Trophoblast cell (in vitro differentiated cells and primary cell): ENCODE results near the gene HSPBP1.
"Not testable (repeated sequence)": the region's sequence is repeated elsewhere in the genome, so short reads cannot be mapped to it uniquely, and the experiment has no call there.

ENCODE experiments used
- DNase-seq, 2 donors: peaks; one replicate each; pipeline ENCODE4 v3.0.0-alpha.2; 2016
- H2AFZ ChIP-seq: 2 replicates; pipeline ENCODE4 v1.6.1; 2013; ENCODE audit warnings: low read length, moderate library complexity, mild to moderate bottlenecking; ENCODE audit not compliant: insufficient read depth, poor library complexity
- H2AK5ac ChIP-seq: 2 replicates; pipeline ENCODE4 v1.6.1; 2013; ENCODE audit warnings: mild to moderate bottlenecking, low read length
- H2BK120ac ChIP-seq: 2 replicates; pipeline ENCODE4 v1.6.1; 2013; ENCODE audit warnings: low read length, mild to moderate bottlenecking, moderate library complexity; ENCODE audit not compliant: insufficient read depth, poor library complexity
- H2BK12ac ChIP-seq: 2 replicates; pipeline ENCODE4 v1.6.1; 2013; ENCODE audit warnings: mild to moderate bottlenecking, low read length, moderate library complexity
- H2BK5ac ChIP-seq: 2 replicates; pipeline ENCODE4 v1.6.1; 2013; ENCODE audit warnings: low read length, low read depth, moderate library complexity, mild to moderate bottlenecking; ENCODE audit not compliant: poor library complexity
- H3K14ac ChIP-seq: 2 replicates; pipeline ENCODE4 v1.6.1; 2013; ENCODE audit warnings: mild to moderate bottlenecking, low read length
- H3K18ac ChIP-seq: 2 replicates; pipeline ENCODE4 v1.6.1; 2013; ENCODE audit warnings: mild to moderate bottlenecking, low read length
- H3K23ac ChIP-seq: 2 replicates; pipeline ENCODE4 v1.6.1; 2013; ENCODE audit warnings: low read length
- H3K27ac ChIP-seq: 2 replicates; pipeline ENCODE4 v1.5.1; 2013; ENCODE audit warnings: low read depth, mild to moderate bottlenecking, inconsistent platforms, low read length, moderate library complexity
- H3K27me3 ChIP-seq: 2 replicates; pipeline ENCODE4 v1.6.1; 2013; ENCODE audit warnings: inconsistent platforms, mild to moderate bottlenecking, low read length, moderate library complexity; ENCODE audit not compliant: insufficient read depth
- H3K36me3 ChIP-seq, 2 experiments: 1 replicate in 1 of 2; 2 replicates in 1 of 2; pipeline ENCODE4 v1.6.1; 2013; ENCODE audit warnings: low read length in 2 of 2, mild to moderate bottlenecking in 2 of 2, moderate library complexity in 1 of 2; ENCODE audit not compliant: insufficient read depth in 2 of 2, control insufficient read depth in 1 of 2
- H3K4ac ChIP-seq: 2 replicates; pipeline ENCODE4 v1.6.1; 2013; ENCODE audit warnings: low read depth, mild to moderate bottlenecking, low read length, moderate library complexity
- H3K4me1 ChIP-seq, 2 experiments: 1 replicate in 1 of 2; 2 replicates in 1 of 2; pipeline ENCODE4 v1.6.1; 2013; ENCODE audit warnings: low read length in 2 of 2, mild to moderate bottlenecking in 2 of 2, moderate library complexity in 1 of 2; ENCODE audit not compliant: insufficient read depth in 2 of 2, control insufficient read depth in 1 of 2
- H3K4me2 ChIP-seq: 2 replicates; pipeline ENCODE4 v1.6.1; 2013; ENCODE audit warnings: inconsistent platforms, mild to moderate bottlenecking, low read length, moderate library complexity
- H3K4me3 ChIP-seq: 2 replicates; pipeline ENCODE4 v1.5.1; 2013; ENCODE audit warnings: mild to moderate bottlenecking, low read depth, low read length, inconsistent platforms
- H3K79me1 ChIP-seq: one replicate; pipeline ENCODE4 v1.6.1; 2013; ENCODE audit warnings: low read length
- H3K79me2 ChIP-seq: 2 replicates; pipeline ENCODE4 v1.6.1; 2013; ENCODE audit warnings: low read length, mild to moderate bottlenecking; ENCODE audit not compliant: control insufficient read depth, insufficient read depth, poor library complexity
- H3K9ac ChIP-seq: 2 replicates; pipeline ENCODE4 v1.6.1; 2013; ENCODE audit warnings: mild to moderate bottlenecking, low read length
- H3K9me3 ChIP-seq: 2 replicates; pipeline ENCODE4 v1.6.1; 2013; ENCODE audit warnings: low read depth, mild to moderate bottlenecking, control low read depth, inconsistent platforms, low read length; ENCODE audit not compliant: insufficient read depth
- H4K12ac ChIP-seq: 2 replicates; pipeline ENCODE4 v1.6.1; 2013; ENCODE audit warnings: low read depth, mild to moderate bottlenecking, low read length, moderate library complexity
- H4K8ac ChIP-seq: 2 replicates; pipeline ENCODE4 v1.6.1; 2013; ENCODE audit warnings: low read depth, mild to moderate bottlenecking, low read length, moderate library complexity
- H4K91ac ChIP-seq: one replicate; pipeline ENCODE4 v1.6.1; 2013; ENCODE audit warnings: low read depth, mild to moderate bottlenecking, low read length, moderate library complexity
- WGBS: extraction: QIAGEN DNeasy Blood & Tissue Kit; methylation state at CpG from one replicate; pipeline ENCODE4 v1.1.7; 2013; ENCODE audit warnings: missing lambda C conversion rate; ENCODE audit not compliant: insufficient read length, insufficient coverage; ENCODE audit errors: extremely low coverage; 5-methylcytosine and 5-hydroxymethylcytosine counted together

Gene HSPBP1

DNA sequence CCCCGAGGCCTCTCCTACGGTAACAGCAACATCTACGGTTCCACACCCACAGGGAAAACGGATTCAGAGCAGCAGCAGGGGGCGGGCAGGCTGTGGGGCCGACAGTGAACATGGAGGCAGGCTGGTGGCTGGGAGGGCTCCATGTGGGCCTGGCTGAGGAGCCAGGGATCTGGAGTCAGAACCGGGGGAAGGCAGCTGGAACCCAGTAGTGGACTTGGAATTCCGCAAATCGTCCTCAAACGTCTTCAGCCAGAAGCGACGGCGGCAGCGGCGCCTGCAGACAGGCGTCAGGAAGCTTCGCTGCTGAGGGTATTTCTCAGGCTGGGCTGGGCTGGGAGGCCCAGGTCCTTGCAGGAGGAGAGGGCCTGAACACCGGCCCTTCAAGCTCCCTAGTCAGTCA is 53.1 kb downstream of the HSPBP1 start:
- Histone ChIP-seq H3K9me3 (no peaks in the 10 kb centered on the region), H2AK5ac (no peak overlapping the region), H2AFZ (no peak overlapping the region), H2BK5ac (no peak overlapping the region), H3K79me2 (no peaks in the 10 kb centered on the region), H2BK120ac (no peak overlapping the region), H4K91ac (no peak overlapping the region), H3K14ac (no peak overlapping the region), H3K79me1 (no peaks in the 10 kb centered on the region), H3K23ac (no peak overlapping the region), H3K4ac (no peak overlapping the region), H3K4me3 (no peak overlapping the region), H4K8ac (no peak overlapping the region), H3K27me3 (no peaks in the 10 kb centered on the region), H3K4me2 (no peak overlapping the region), H3K27ac (no peak overlapping the region), H4K12ac (no peak overlapping the region), H3K18ac (no peak overlapping the region), H3K36me3 (peaks cover 53 to 55% of the 10 kb centered on the region in 2 experiments), H3K9ac (no peak overlapping the region), H3K4me1 (no peaks in the 10 kb centered on the region), H2BK12ac (no peak overlapping the region)
- no peak for DNase-seq
- WGBS: no CpG with 5 or more reads among the region's 18 CpGs

- no CpG with 5 or more reads among the region's 9 CpGs for WGBS
- Histone ChIP-seq H3K14ac (no peak overlapping the region), H3K4me2 (no peak overlapping the region), H3K79me1 (no peaks in the 10 kb centered on the region), H3K27ac (no peak overlapping the region), H3K18ac (no peak overlapping the region), H2AK5ac (no peak overlapping the region), H3K9me3 (no peaks in the 10 kb centered on the region), H3K4ac (no peak overlapping the region), H4K91ac (no peak overlapping the region), H3K23ac (no peak overlapping the region), H2BK120ac (no peak overlapping the region), H4K12ac (no peak overlapping the region), H3K4me3 (no peak overlapping the region), H3K9ac (no peak overlapping the region), H4K8ac (no peak overlapping the region), H2AFZ (no peak overlapping the region), H3K36me3 (peaks cover 48 to 50% of the 10 kb centered on the region in 2 experiments), H2BK12ac (no peak overlapping the region), H2BK5ac (no peak overlapping the region), H3K4me1 (no peaks in the 10 kb centered on the region), H3K27me3 (no peaks in the 10 kb centered on the region), H3K79me2 (no peaks in the 10 kb centered on the region)
- no peak for DNase-seq
Observed at GRCh38 chr19:55226273-55226672, 53.6 kb downstream of the HSPBP1 start.

- Histone ChIP-seq H3K14ac (no peak overlapping the region), H2AK5ac (no peak overlapping the region), H4K12ac (no peak overlapping the region), H3K4me2 (no peak overlapping the region), H2BK5ac (no peak overlapping the region), H3K27ac (no peak overlapping the region), H3K23ac (no peak overlapping the region), H3K4me3 (no peak overlapping the region), H2BK120ac (no peak overlapping the region), H2BK12ac (no peak overlapping the region), H3K36me3 (peaks cover 41 to 43% of the 10 kb centered on the region in 2 experiments), H3K4me1 (no peaks in the 10 kb centered on the region), H3K4ac (no peak overlapping the region), H3K9ac (no peak overlapping the region), H3K79me2 (no peaks in the 10 kb centered on the region), H3K79me1 (no peaks in the 10 kb centered on the region), H3K27me3 (no peaks in the 10 kb centered on the region), H2AFZ (no peak overlapping the region), H3K9me3 (peaks cover 3% of the 10 kb centered on the region), H3K18ac (no peak overlapping the region), H4K91ac (no peak overlapping the region), H4K8ac (no peak overlapping the region)
- no CpG with 5 or more reads among the region's 7 CpGs for WGBS
- no peak for DNase-seq
Observed at GRCh38 chr19:55225415-55225958, 54.4 kb downstream of the HSPBP1 start.

DNA sequence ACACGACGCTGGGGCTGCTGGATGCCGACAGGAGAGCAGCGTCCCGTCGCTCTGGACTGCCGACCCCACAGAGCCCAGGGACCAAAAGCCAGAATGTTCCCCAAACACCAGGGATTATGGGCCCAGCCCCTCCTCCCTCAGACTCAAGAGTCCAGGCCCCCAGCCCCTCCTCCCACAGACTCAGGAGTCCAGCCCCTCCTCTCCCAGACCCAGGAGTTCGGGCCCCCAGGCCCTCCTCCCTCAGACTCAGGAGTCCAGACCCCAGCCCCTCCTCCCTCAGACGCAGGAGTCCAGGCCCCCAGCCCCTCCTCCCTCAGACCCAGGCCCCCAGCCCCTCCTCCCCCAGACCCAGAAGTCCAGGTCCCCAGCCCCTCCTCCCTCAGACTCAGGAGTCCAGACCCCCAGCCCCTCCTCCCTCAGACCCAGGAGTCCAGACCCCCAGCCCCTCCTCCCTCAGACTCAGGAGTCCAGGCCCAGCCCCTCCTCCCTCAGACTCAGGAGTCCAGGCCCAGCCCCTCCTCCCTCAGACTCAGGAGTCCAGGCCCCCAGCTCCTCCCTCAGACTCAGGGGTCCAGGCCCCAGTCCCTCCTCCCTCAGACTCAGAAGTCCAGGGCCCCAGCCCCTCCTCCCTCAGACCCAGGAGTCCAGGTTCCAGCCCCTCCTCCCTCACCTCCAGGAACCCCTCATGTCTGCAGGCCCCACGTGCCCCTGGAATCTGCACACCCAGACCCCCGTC is 55.1 kb downstream of the HSPBP1 start:
- DNase-seq, H3K27ac ChIP-seq, H3K18ac ChIP-seq, H3K27me3 ChIP-seq, H3K9me3 ChIP-seq, H3K4ac ChIP-seq, H4K8ac ChIP-seq, H3K4me1 ChIP-seq, H4K12ac ChIP-seq, H2BK120ac ChIP-seq, H3K4me3 ChIP-seq, H2AK5ac ChIP-seq, H3K14ac ChIP-seq, H3K79me1 ChIP-seq, H3K9ac ChIP-seq, H2BK5ac ChIP-seq, H4K91ac ChIP-seq, H3K4me2 ChIP-seq, H3K79me2 ChIP-seq, H2BK12ac ChIP-seq, H3K23ac ChIP-seq, H2AFZ ChIP-seq: not testable (repeated sequence)
- H3K36me3 ChIP-seq: peaks cover 35 to 38% of the 10 kb centered on the region in 2 experiments
- no CpG with 5 or more reads among the region's 11 CpGs for WGBS
